HG03045 (cell line): ENCODE results near the gene TWSG1.
"Not testable (repeated sequence)": the region's sequence is repeated elsewhere in the genome, so short reads cannot be mapped to it uniquely, and the experiment has no call there.

ENCODE experiments used
- ATAC-seq: cut with Tn5 transposase; IDR thresholded peaks from one replicate; pipeline ENCODE4 v1.9.1; 2021; ENCODE audit warnings: mild to moderate bottlenecking, moderate library complexity; ENCODE audit not compliant: unreplicated experiment

The TWSG1 gene

DNA sequence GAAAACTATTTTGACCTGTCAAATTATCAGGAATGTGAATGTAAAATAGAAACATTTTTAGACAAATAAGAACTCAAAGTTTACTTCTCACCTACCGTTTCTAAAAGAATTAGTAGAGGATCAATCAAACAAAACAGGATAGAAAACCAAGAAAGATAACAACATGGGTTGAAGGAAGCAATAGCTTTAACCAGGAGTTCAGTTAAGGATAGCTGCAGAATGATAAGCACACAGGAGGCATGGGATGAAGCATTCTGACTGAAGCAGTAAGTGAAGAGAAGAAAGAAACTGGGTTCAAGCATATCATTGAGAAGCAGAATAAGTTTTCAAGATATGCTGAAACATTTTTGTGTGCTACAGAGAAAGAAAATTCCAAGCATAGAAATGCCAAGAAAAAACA is 52.3 kb downstream of the TWSG1 start:
- ATAC-seq, result no peak

GRCh38 chr18:9387891-9388290 is 53.3 kb downstream of the TWSG1 start:
- no peak for ATAC-seq

GRCh38 chr18:9389706-9390105 is 55.1 kb downstream of the TWSG1 start:
- no peak for ATAC-seq

DNA sequence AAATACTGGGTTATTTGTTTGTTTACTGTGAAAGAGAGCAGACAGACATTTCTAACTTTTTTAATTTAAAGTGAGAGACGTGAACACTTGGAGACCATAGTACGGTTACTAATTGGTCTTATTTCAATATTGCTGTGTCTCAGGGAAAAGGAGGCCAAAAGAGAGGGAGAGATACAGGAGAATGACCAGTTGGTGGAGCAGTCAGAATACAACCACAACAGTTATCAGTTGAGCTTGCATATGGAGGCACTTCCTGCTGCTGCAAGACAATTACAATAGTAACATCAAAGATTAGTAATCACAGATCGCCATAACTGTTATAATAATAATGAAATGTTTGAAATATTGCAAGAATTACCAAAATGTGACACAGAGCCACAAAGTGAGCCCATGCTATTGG is 58.2 kb downstream of the TWSG1 start:
- no peak for ATAC-seq

- ATAC-seq, result no peak
These were observed 59.5 kb downstream of the TWSG1 start for GRCh38 chr18:9394046-9394445.

GRCh38 chr18:9400197-9400596 is 65.6 kb downstream of the TWSG1 start:
- ATAC-seq, result no peak

DNA sequence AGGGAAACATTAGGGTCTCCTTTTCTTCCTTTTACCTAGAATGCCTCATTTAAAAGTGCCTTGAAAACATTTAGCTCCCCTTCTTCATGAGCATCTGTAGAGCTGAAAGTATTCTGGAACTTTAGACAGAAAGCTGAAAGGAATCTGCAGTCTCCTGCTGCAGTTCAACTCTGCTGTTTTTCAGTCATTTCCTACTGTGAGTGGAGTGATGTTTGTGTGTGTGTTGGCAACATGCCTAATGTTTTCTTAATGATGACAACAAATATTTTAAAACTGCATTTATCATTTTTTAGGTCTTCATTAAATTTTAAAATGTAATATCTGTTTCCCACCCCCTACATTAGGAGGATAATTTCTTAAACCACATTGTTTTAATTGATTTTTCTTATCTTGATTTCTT is 66.6 kb downstream of the TWSG1 start:
- no peak for ATAC-seq

DNA sequence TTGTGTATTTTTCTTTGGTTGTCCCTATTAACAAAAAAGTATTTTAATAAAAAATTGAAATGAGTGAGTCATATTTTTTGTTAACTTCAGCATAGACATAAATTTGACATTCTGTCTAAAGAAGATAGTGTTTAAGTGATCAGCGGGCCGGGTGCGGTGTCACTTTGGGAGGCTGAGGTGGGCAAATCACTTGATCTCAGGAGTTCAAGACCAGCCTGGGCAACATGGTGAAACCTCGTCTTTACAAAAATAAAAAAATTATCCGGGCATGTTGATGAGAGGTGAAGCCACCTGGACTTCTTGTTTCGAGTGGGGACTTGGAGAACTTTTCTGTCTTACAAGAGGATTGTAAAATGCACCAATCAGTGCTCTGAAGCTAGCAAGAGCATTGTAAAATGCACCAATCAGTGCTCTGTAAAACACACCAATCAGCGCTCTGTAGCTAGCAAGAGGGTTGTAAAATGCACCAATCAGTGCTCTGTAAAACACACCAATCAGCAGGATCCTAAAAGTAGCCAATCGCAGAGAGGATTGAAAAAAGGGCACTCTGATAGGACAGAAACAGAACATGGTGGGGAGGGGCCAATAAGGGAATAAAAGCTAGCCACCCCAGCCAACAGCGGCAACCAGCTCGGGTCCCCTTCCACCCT is 67.9 kb downstream of the TWSG1 start:
- not testable (repeated sequence) for ATAC-seq

DNA sequence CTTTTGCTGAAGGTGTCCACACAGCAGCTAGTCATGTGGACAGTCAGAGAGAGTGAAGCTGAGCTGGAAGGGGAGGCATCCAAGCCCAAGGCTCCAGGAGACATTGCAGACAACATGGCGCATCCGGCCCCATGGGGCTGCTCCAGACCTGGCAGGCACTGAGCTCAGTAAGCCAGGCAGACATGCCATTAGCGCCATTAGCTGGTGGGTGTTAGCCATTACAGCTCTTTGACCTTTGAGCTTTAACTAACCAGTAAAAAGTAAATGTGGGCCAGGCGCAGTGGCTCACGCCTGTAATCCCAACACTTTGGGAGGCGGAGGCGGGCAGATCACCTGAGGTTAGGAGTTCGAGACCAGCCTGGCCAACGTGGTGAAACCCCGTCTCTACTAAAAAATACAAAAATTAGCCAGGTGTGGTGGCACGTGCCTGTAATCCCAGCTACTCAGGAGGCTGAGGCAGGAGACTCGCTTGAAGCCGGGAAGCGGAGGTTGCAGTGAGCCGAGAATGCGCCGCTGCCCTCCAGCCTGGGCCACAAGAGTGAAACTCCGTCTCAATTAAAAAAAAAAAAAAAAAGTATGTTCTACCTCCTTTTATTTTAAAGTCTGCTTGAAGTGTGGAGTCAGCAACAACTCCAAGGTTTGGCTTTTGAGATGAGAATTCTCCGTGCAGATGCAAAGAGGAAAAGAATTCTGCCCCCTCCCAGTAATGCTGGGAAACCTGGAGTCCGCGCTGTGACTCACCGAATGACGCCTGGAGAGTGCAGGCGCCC is 69.4 kb downstream of the TWSG1 start:
- no peak for ATAC-seq

- ATAC-seq, result peak; percentile 63
These were observed 70.0 kb downstream of the TWSG1 start for GRCh38 chr18:9404565-9405060.

GRCh38 chr18:9405130-9405529 is 70.6 kb downstream of the TWSG1 start:
- ATAC-seq, result no peak

GRCh38 chr18:9405977-9406376 is 71.4 kb downstream of the TWSG1 start:
- no peak for ATAC-seq

GRCh38 chr18:9410515-9410914 is 75.9 kb downstream of the TWSG1 start:
- no peak for ATAC-seq

GRCh38 chr18:9413576-9413975 is 79.0 kb downstream of the TWSG1 start:
- ATAC-seq, result no peak

DNA sequence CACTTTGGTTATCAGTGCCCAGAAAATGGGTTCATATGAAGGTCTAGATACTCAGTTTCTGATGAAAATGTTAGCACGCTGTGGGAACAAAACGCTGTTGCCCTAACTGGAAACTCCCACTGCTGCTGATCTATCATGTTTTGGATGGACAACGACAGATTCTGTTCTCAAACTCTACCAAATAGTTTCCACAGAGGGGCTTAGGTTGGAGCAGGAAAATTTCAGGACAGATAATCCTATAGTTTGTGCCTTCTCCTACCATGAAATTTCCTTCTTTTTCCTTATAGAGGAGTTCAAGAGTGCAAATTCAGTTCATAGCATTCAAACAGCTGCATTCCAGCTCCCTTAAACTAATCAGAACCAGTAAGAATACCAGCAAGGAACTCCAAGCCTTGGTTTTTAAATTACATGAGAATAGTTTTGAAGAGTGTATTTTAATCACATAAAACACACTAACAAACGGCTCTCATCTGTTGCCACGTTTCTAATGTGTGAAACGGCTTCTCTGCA is 82.0 kb downstream of the TWSG1 start:
- no peak for ATAC-seq

DNA sequence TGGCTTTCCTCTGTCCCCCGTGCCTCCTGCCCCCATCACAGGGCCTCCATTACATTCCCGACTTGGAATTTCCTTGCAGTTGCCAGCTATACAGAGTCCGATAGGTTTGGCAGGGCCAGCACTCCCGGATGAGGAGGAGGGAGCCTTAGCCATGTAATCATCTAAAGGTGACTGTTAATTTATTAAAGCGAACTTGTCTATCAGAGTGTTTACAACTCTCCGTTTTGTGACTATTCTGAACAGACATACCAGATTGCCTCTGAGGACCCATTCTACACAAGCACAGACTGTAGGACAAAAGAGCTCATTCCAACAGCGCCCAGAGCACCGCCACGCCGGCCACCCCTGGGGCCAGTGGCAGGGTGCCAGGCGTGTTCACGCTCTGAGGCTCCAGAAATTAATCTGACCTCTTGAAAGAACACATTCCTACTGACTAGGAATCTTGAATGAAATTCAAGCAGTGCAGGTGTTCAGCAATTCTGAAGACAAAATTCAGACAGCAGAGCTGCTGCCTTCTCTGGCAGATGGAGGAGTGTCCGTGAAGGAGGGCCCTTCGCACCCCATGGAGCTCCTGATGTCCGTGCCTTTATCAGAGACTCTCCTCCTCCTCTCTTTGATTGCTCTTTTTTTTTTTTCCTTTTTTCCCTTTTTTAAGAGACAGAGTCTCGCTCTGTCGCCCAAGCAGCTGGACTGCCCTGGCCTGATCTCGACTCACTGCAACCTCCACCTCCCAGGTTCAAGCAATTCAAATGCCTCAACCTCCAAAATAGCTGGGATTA is 82.7 kb downstream of the TWSG1 start:
- ATAC-seq, result no peak

DNA sequence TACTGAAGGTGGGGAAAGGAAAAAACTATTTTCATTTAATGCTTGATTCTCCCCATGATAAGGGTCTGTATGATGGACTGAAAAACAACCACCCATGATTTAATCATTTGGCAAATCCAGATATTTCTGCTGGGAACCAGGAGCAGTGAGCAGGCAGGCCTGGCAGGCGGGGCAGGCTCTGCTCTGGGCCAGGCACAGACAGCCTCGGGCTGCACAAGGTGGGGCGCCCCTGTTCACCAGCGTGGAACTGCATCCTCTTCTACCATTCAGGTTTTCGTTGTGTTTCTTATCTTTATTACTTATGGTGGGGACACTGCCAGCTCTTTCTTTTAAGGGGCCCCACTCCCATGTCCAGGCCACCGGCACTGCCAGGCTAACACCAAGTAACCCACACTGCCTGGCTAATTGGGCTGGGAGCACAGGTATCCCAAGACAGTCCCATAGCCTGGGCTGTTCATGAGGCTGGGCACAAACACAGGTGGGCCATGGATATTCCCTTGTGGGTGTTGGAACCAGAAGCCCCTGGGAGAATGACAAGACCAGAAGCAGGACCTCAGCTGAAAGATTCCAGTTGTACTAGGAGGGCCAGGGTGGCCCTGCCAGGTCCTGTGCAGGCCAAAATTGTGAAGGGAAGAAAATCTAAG is 83.6 kb downstream of the TWSG1 start:
- ATAC-seq, result no peak

- no peak for ATAC-seq
These were observed 85.5 kb downstream of the TWSG1 start for GRCh38 chr18:9419956-9420631.

DNA sequence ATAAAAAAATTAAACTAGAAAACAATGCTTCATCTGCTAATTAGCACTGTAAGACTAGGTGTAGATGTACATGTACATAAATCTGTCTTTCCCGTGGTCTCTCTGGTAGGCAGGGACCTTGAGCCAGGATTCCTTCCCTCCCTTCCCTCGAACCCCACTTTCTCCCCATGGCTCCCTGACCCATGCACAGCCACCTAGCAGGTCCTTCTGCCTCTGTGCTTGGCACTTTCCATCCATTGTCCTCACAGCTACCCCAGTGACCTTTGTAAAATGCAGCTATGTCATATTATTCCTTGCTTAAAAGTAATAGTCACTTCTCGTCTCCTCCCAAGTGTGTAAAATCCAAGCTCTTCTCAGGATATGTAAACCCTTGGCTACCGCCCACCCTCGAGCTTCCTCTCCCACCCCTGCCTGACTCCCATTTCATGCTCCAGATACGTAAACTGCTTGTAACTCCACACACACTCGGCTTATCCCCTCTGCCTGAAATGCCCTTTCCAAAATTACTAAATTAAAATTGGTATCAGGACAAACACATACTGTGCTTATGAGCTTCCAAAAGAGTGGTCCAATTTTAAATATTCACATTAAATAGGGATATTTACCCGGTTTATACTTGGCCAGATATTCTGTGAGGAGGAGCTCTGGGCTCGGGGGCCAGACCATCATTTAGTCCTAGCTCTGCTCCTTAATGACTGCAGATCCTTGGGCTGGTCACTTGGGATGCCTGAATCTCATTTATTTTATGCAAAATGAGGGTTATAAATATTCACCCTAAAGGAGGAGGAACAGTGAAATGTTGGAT is 86.7 kb downstream of the TWSG1 start:
- ATAC-seq, result no peak

GRCh38 chr18:9421901-9422327 is 87.3 kb downstream of the TWSG1 start:
- no peak for ATAC-seq
